OCI-M1 (cell line): ENCODE measurements around the gene NDST1.

Source experiments
- DNase-seq: peaks from one replicate; lab custom pipeline; 2025; lab: John Stamatoyannopoulos, UW

The NDST1 gene

GRCh38 chr5:150570333-150570732 is 62.4 kb downstream of the NDST1 start:
- no peak for DNase-seq

DNA sequence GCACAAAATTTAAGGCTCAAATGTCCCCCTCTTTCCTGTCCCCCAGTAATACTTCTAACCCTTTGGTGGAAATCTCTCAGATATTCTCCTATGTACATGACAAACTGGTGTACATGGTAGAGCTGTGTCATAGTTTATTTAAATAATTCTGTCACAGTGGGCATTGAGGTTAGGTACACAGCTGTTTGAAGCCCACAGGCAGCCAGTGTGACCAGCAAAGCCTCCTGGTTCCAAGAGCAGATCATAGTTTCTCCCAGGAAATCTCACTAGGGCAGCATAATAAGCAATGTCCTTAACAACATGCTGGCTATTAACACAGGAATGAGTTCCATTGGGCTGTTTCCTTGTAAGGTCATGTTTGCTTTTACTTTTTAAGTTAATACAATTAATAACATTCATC is 63.9 kb downstream of the NDST1 start:
- DNase-seq: no peak

DNA sequence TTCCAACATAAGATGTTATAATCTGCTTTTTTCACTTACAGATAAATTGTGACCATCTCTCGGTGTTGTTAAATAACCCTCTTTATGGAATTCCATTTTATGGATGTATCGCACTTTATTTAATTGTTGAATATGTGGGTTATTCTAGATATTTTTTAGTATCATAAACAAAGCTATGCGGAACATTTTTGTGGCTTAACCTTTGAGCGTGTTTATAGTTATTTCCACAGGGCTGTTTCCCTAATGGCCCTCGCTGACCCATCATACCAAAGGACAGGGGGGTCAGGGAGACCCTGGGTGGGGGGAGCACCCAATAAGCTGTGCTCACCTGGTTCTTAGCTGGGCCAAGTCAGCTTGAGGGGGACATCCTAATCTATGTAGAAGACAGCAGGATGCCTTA is 65.3 kb downstream of the NDST1 start:
- no peak for DNase-seq

DNA sequence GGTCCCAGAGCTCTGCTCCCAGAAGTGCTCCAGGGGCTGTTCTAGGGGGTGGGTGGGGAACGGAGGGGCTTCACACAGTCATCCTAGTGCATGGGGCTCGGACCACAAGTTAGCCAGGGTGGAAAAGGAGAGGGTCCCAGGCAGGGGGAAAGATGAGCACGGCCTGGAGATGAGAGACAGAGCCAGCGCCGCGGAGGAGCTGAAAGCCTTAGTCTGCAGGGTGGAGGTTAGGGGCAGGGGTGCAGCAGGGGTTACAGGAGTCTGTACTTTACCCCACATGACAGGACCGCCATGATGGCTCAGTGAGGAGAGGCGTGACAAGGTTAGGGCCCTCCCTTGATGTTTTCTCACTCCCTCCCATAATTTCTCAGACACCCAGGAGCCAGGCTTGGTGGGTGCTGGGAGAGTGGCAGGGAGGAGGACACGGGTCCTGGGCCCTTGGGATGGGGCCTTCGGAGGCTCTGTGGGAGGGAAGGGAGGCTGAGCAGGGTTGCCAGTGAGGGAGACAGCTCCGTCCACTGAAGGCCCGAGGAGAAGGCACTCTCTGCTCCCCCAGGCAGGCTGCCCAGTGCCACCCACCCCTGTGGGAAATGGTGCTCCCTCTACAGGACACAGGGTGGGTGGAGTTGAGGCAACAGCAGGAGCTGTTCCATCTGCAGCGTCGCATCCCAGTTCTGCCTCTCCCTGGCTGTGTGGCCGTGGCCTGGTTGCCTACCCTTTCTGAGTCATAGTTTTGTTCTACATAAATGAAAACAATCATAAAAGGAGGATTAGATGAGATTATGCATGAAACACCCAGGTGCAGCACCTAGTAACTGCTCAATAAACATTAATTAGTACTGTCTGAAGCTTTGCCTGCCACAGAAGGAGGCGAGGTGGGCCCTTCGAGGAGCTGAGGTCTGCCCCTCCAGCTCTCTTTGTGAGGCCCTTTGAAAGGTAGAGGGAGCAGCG is 66.2 kb downstream of the NDST1 start:
- no peak for DNase-seq

DNA sequence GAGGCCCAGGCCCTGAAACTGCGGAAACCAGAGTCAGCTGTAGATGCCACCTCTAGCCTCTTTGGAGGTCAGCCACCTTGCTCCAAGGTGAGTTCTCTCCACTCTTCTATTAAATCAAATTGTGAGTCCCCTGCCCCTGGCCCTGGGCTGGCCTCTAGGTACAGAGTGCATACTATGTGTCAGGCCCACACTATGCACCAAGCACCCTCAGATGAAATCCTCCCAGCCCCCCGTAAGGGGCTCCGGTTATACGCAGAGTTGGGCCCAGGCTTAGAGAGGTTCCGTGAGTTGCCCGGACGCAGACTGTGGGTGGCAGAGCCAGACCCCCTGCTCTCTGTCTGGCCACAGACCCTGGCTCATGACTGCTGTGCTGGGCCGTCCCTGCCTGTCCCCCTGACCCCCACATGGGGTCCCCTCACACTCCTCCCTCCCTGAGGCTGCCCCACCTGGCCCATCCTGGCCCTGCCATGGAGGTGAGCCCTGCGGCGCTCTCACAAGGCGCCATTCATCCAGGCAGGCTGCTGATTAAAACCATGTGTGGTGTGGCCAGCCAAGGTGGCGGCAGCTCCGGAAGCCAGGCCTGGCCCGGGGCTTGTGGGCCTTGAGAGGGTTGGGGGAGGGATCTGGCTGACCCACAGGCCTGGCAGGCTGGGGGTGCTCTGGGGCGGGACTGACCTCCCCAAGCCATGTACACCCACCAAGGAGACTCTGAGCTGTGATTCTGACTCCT is 67.1 kb downstream of the NDST1 start:
- DNase-seq: no peak

GRCh38 chr5:150575745-150576448 is 68.0 kb downstream of the NDST1 start:
- DNase-seq: no peak

GRCh38 chr5:150576449-150576949 is 68.6 kb downstream of the NDST1 start:
- DNase-seq: no peak

DNA sequence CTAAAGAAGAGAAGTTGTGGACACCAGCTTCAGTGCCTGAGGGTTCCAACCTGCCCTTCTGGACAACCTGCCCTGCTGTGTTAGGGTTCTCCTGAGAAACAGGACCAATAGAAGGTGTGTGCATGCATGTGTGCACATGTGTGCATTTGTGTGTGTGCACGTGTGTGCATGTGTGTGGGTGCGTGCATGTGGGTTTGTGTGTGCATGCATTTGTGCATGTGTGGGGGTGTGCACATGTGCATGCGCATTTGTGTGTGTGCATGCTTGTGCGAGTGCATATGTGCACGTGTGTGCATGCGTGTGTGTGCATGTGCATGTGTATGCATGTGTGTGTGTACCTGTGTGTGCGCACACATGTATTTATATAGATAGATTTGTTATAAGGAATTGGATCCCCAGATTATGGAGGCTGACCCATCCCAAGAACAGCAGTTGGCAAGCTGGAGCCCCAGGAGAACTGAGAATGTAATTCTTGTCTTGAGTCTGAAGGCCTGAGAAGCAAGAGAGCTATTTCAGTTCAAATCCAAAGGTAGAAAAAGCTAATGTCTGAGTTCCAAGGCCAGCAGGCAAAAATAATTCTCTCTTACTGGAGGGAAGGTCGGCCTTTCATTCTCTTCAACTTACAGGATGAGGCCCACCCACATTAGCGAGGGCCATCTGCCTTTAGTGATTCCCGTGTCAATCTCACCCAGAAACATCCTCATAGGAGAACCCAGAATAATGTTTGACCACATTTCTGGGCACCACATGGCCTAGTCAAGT is 69.6 kb downstream of the NDST1 start:
- DNase-seq: no peak

DNA sequence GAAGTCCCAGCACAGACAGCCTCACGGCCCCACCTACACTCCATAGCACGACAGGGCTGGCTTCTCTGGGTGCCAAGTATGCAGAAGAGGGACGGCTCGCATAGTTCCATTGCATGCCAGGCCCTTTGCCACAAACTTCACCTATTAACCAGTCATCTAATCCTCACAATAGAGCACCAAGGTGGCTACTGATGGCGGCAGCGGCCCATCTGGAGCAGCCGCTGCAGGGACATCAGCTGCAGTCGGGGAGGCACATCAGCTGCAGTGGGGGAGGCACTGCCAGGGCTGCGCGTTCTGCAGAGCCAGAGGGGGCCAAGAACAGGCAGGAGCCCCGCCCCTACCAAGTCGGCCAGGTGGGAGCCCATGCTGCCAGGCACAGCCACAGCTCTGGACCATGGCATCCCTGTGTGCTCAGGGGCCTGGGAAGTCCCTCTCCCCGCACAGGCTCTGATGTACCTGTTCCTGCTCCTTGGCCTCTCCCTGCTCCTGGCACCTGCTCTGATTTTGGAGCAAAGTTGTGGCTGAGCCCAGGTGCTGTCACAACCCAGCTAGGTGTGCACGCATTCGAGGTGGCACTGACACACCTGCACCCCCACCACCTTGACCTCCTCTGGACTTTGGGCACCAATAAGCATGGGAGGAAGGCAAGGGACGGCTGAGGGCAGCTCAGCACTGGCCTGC is 71.0 kb downstream of the NDST1 start:
- DNase-seq: no peak

- no peak for DNase-seq
Measured at GRCh38 chr5:150579462-150580400, 71.8 kb downstream of the NDST1 start.

DNA sequence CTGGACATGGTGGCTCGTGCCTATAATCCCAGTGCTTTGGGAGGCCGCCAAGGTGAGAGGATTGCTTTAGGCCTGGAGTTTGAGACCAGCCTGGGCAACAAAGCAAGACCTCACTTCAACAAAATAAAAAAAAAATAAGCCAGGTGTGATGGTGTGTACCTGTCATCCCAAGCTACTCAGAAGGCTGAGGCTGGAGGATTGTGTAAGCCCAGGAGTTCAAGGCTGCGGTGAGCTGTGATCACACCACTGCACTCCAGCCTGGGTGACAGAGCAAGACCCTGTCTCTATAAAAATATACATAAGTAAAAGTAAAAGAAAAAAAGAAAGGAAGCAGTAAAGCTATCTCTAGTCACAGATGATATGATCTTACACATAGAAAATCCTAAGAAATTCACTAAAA is 73.0 kb downstream of the NDST1 start:
- DNase-seq: no peak

DNA sequence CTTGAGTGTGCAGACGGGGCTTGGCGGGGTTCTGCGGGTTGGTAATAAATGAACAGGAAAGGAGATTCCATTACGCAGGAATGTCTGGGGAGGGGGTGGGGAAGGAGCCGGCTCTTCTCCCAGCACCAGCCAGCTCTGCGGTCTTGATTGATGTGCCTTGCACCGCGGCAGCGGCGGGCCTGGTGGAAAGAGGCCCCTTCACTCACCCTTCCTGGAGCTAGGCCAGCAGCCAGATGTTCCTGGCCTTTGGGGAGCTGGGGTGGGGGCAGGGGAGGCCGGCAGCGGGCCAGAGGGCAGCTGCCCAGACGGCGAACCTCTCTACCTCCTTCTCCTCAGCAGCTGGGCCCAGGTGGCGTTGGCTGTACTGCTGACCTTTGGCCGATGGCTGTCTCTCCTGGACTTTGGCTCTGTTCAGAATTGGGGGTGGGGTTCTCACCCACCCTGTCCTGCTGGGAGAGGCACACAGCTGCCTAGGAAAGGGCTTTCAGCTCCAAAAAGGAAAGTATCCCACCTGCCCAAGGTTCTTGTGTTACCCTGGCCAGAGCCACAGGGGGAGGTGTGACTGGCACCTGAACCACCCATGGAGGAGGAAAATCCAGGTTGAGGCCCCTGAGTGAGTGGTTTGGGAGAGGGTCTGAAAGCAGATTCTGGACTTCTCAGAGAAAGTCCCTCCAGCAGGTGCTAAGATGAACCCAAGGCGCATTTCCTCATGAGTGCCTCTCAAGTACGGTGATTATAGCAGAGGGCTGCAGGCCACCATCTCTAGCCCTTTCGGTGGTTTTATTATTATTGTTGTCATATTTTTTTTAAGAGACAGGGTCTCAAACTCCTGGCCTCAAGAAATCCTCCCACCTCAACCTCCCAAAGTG is 74.5 kb downstream of the NDST1 start:
- DNase-seq: no peak

DNA sequence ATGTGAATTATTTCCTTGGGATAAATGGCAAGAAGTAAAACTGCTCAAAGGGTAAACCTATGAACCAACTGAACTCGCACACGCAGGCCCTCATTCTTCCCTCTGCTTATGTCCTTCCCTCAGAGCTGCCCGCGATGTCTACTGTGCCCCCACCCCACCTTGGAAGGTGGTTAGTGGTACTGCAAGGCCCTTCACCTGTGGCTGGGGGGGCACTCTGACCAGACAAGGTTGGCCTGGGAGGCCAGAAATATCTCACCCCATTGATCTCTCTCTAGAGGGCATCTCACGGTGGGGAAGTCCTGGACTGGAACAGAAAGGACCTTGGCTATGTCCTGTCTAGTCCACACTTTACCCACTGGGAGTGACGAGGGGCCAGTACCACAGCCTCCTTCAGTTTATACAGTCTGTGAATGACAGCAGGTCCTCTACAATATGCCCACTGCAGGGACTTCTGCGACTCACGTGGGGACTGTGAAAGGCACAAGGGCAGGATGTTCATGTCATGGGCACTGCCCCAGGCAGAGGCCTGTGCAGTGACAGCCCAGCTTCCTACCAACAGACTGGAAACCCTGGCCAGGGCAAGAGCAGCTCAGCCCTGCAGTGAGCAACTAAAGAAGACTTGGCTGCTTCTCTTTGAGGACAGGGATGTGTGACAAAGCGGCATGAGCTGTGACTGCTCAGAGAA is 75.8 kb downstream of the NDST1 start:
- DNase-seq: no peak

DNA sequence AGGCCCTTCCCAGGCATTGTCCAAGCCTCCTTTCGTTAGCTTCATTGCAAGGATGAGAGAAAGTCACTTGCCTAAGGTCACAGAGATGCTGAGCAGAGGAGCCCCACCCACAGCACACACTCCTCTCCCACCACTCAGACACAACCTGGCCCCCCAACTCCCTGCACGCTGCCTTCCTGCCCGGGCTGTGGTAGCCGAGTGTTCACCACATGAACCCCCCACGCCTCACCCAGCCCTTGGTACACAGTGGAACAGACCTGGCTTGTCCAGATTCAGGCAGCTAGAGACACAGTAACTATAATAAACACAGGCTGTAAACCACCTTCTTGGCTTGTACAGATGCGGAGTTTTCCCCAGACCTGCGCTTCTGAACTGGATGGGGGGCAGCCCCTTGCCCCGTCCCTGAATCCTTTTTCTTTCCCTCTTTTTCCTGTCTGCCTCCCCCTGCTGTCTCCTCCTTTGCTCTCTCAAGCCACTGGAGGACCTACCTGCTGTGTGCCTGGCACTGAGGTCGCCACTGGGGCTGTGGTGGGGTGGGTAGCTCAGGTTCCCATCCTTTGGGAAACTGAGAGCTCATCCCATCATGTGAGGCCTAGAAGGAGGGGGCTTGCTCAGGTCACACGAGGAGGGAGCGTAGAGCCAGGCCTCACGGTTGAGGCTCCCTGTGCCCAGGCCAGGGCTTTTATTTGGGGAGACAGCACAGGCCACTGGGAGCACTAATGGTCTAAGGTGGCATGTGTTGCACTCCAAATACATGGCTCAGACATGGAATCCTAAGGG is 76.8 kb downstream of the NDST1 start:
- DNase-seq: no peak

GRCh38 chr5:150585781-150586341 is 77.9 kb downstream of the NDST1 start:
- peak; percentile 19 for DNase-seq

DNA sequence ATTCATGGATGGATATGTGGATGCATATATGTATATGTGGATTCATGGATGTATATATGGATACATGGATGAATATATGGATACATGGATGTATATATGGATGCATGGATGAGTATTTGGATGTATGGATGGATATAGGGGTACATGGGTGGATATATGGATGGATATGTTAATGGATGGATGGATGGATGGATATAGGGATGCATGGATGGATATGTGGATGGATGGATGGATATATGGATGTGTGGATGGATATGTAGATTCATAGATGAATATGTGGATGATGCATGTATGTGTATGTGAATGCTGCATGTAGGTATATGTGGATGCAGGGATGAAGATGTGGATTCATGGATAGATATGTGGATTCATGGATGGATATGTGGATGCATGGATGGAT is 79.1 kb downstream of the NDST1 start:
- DNase-seq: no peak
